ENCODE measurements around the gene PEX14.

DNA sequence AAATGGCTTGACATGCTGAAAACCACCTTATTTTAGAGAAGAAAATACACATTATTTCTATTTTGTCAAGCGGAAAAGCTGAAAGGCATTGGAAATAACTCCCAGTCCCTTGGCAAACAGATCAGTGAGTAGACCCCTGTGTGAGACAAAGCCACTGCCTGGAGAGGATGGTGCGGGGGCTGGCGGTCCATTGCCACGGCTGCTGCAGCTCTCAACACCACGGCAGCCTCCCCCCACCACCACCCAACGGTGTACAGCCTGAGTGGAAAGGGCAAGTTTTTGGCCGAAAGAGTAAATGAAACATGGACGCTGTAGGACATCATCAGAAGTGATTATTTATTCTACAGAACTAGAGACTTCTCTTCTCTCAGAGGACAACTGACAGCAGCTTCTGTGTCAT is 84.6 kb downstream of the PEX14 start:
- TF ChIP-seq, protein P1, sequence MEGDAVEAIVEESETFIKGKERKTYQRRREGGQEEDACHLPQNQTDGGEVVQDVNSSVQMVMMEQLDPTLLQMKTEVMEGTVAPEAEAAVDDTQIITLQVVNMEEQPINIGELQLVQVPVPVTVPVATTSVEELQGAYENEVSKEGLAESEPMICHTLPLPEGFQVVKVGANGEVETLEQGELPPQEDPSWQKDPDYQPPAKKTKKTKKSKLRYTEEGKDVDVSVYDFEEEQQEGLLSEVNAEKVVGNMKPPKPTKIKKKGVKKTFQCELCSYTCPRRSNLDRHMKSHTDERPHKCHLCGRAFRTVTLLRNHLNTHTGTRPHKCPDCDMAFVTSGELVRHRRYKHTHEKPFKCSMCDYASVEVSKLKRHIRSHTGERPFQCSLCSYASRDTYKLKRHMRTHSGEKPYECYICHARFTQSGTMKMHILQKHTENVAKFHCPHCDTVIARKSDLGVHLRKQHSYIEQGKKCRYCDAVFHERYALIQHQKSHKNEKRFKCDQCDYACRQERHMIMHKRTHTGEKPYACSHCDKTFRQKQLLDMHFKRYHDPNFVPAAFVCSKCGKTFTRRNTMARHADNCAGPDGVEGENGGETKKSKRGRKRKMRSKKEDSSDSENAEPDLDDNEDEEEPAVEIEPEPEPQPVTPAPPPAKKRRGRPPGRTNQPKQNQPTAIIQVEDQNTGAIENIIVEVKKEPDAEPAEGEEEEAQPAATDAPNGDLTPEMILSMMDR (IDR thresholded peaks at IDR 0.05; ENCODE audit: low read depth, low read length) = no peak
- TF ChIP-seq EZH2phosphoT487 (IDR thresholded peaks at IDR 0.05; ENCODE audit: low read depth) = no peak

All from OCI-LY3 (cell line).